SH-SY5Y (cell line): ENCODE measurements around the gene UBE2G2.

ENCODE experiments used
- GATA2 ChIP-seq: IDR thresholded peaks from 2 replicates; pipeline ENCODE4 v1.6.1; 2011; ENCODE audit warnings: mild to moderate bottlenecking, low read depth, low read length
- GATA3 ChIP-seq: IDR thresholded peaks from 2 replicates; pipeline ENCODE4 v1.6.1; 2011; ENCODE audit warnings: low read depth, mild to moderate bottlenecking, low read length, moderate library complexity

DNA sequence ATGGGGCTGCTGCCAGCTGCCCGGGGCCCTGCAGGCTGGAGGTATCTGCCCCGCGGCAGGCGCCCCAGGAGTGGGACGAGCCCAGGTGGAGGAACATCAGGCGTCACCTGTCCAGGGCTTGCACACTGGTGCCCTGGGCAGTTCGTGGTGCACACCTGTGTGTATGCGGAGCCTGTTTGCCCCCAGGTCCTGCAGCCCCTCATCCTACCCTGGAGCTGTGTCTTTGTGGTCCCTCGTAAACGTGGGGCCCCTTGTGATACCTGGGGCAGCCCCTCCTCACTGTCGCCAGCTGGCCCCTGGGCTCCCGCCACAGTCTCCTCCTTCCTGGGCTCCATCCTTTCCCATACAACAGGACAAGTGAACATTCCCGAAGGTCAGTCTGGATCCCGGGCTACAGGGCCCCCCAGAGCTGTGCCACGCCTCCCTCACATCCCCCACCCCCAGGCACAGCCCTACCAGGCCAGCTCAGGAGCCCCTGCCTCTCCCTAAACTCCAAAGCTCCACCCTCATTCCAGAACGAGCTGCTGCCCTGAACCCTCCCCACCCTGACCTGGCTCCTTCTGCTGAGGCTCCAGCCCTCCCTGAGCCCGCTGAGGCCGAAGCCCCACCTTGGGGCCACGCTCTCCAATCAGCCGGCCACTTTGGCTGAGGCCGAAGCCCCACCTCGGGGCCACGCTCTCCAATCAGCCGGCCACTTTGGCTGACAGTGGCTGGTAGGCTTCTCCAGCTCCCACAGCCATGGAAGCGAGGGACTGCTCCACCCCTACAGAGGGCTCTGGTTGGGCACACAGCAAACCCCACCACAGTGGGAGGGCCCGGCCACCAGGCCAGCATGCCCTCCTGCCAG, 42.6 kb downstream of the UBE2G2 start:
- TF ChIP-seq GATA3 = no peak
- no peak for TF ChIP-seq GATA2
